Activated T-cell treated with anti-CD3 and anti-CD28 coated beads for 48 hours (primary cell): ENCODE results near the gene NEDD4L.

Experiments
- DNase-seq: peaks from one replicate; pipeline ENCODE4 v3.0.0-alpha.2; 2020; ENCODE audit warnings: low read depth

NEDD4L gene

GRCh38 chr18:58401191-58401590 is 357.2 kb downstream of the NEDD4L start:
- DNase-seq = no peak

- no peak for DNase-seq
These were observed 358.2 kb downstream of the NEDD4L start for GRCh38 chr18:58402247-58402646.

GRCh38 chr18:58402951-58403702 is 359.1 kb downstream of the NEDD4L start:
- DNase-seq = no peak

GRCh38 chr18:58403799-58404455 is 359.9 kb downstream of the NEDD4L start:
- no peak for DNase-seq

- no peak for DNase-seq
These were observed 361.3 kb downstream of the NEDD4L start for GRCh38 chr18:58405107-58405898.

- DNase-seq = no peak
These were observed 363.2 kb downstream of the NEDD4L start for GRCh38 chr18:58407263-58407648.

- no peak for DNase-seq
These were observed 363.8 kb downstream of the NEDD4L start for GRCh38 chr18:58407649-58408407.

- no peak for DNase-seq
These were observed 364.6 kb downstream of the NEDD4L start for GRCh38 chr18:58408665-58409064.

GRCh38 chr18:58409802-58410445 is 365.9 kb downstream of the NEDD4L start:
- no peak for DNase-seq

- DNase-seq = no peak
These were observed 367.3 kb downstream of the NEDD4L start for GRCh38 chr18:58411323-58411722.

- no peak for DNase-seq
These were observed 369.0 kb downstream of the NEDD4L start for GRCh38 chr18:58412844-58413666.

GRCh38 chr18:58413667-58414628 is 369.9 kb downstream of the NEDD4L start:
- no peak for DNase-seq

- DNase-seq = no peak
These were observed 372.1 kb downstream of the NEDD4L start for GRCh38 chr18:58416014-58416703.

GRCh38 chr18:58416704-58417683 is 373.0 kb downstream of the NEDD4L start:
- no peak for DNase-seq

GRCh38 chr18:58417752-58418151 is 373.7 kb downstream of the NEDD4L start:
- no peak for DNase-seq

- no peak for DNase-seq
These were observed 374.3 kb downstream of the NEDD4L start for GRCh38 chr18:58418361-58418760.

- DNase-seq = no peak
These were observed 375.7 kb downstream of the NEDD4L start for GRCh38 chr18:58419587-58420199.
